H9 (cell line): Measurements from ENCODE around the gene TNIP2. TPM values are rescaled to one million over a fixed set of nuclear protein-coding genes. Genes with fewer than 3 reads are reported as not detected.

Source experiments
- DNase-seq: peaks from one replicate; pipeline ENCODE4 v3.0.0-alpha.2; 2017
- H2AFZ ChIP-seq: one replicate; pipeline ENCODE4 v1.6.1; 2013; ENCODE audit warnings: mild to moderate bottlenecking, low read length, control low read depth, moderate library complexity
- H2AK5ac ChIP-seq: 2 replicates; pipeline ENCODE4 v1.6.1; 2013; ENCODE audit warnings: low read length, control low read depth, mixed read lengths; ENCODE audit not compliant: insufficient read length
- H2BK120ac ChIP-seq: one replicate; pipeline ENCODE4 v1.6.1; 2013; ENCODE audit warnings: low read depth, mild to moderate bottlenecking, low read length, control low read depth, inconsistent platforms; ENCODE audit not compliant: poor library complexity, severe bottlenecking
- H2BK12ac ChIP-seq: 2 replicates; pipeline ENCODE4 v1.6.1; 2013; ENCODE audit warnings: low read length, control low read depth, mixed read lengths, low read depth; ENCODE audit not compliant: insufficient read length
- H2BK15ac ChIP-seq: 2 replicates; pipeline ENCODE4 v1.6.1; 2013; ENCODE audit warnings: low read depth, low read length, control low read depth
- H2BK20ac ChIP-seq: one replicate; pipeline ENCODE4 v1.6.1; 2013; ENCODE audit warnings: low read depth, mild to moderate bottlenecking, low read length, control low read depth, inconsistent platforms; ENCODE audit not compliant: poor library complexity, severe bottlenecking
- H2BK5ac ChIP-seq: 2 replicates; pipeline ENCODE4 v1.6.1; 2013; ENCODE audit warnings: low read length, control low read depth, mixed read lengths; ENCODE audit not compliant: insufficient read length
- H3K14ac ChIP-seq: 2 replicates; pipeline ENCODE4 v1.6.1; 2013; ENCODE audit warnings: low read length, control low read depth; ENCODE audit not compliant: insufficient read depth
- H3K18ac ChIP-seq: 2 replicates; pipeline ENCODE4 v1.6.1; 2013; ENCODE audit warnings: low read depth, mild to moderate bottlenecking, mixed read lengths, low read length, control low read depth; ENCODE audit not compliant: insufficient read length
- H3K23ac ChIP-seq: 2 replicates; pipeline ENCODE4 v1.6.1; 2013; ENCODE audit warnings: low read length, control low read depth, mixed read lengths, low read depth; ENCODE audit not compliant: insufficient read length
- H3K23me2 ChIP-seq: 2 replicates; pipeline ENCODE4 v1.6.1; 2013; ENCODE audit warnings: low read depth, mild to moderate bottlenecking, mixed read lengths, low read length, control low read depth; ENCODE audit not compliant: insufficient read length, poor library complexity, severe bottlenecking
- H3K27ac ChIP-seq: 2 replicates; pipeline ENCODE4 v1.5.1; 2013; ENCODE audit warnings: low read length, control low read depth, mixed read lengths, low read depth; ENCODE audit not compliant: insufficient read length
- H3K27me3 ChIP-seq: 2 replicates; pipeline ENCODE4 v1.6.1; 2013; ENCODE audit warnings: low read length, control low read depth, inconsistent platforms; ENCODE audit not compliant: insufficient read depth
- H3K4ac ChIP-seq: 2 replicates; pipeline ENCODE4 v1.6.1; 2013; ENCODE audit warnings: low read depth, mild to moderate bottlenecking, control low read depth, inconsistent platforms, low read length, moderate library complexity
- H3K4me1 ChIP-seq: 2 replicates; pipeline ENCODE4 v1.6.1; 2013; ENCODE audit warnings: low read length, control low read depth, inconsistent platforms; ENCODE audit not compliant: insufficient read depth
- H3K4me2 ChIP-seq: 2 replicates; pipeline ENCODE4 v1.6.1; 2013; ENCODE audit warnings: low read length, control low read depth, mixed read lengths; ENCODE audit not compliant: insufficient read length, insufficient read depth
- H3K56ac ChIP-seq: 2 replicates; pipeline ENCODE4 v1.6.1; 2013; ENCODE audit warnings: low read depth, mild to moderate bottlenecking, mixed read lengths, low read length, control low read depth; ENCODE audit not compliant: insufficient read length
- H3K79me1 ChIP-seq: 2 replicates; pipeline ENCODE4 v1.6.1; 2013; ENCODE audit warnings: low read depth, mild to moderate bottlenecking, moderate library complexity, low read length, control low read depth, inconsistent platforms; ENCODE audit not compliant: insufficient read depth, poor library complexity, severe bottlenecking
- H3K79me2 ChIP-seq: 2 replicates; pipeline ENCODE4 v1.6.1; 2013; ENCODE audit warnings: low read length, control low read depth, inconsistent platforms; ENCODE audit not compliant: insufficient read depth
- H3K9ac ChIP-seq: 2 replicates; pipeline ENCODE4 v1.6.1; 2013; ENCODE audit warnings: low read length, control low read depth, mixed read lengths; ENCODE audit not compliant: insufficient read length; ENCODE audit errors: extremely low read depth
- H3K9me3 ChIP-seq: one replicate; pipeline ENCODE4 v1.6.1; 2013; ENCODE audit warnings: low read depth, low read length, inconsistent platforms; ENCODE audit not compliant: control insufficient read depth
- H3T11ph ChIP-seq: one replicate; pipeline ENCODE4 v1.6.1; 2013; ENCODE audit warnings: mild to moderate bottlenecking, low read length, control low read depth, inconsistent platforms
- H4K20me1 ChIP-seq: one replicate; pipeline ENCODE4 v1.6.1; 2013; ENCODE audit not compliant: control insufficient read depth, insufficient read length, insufficient read depth
- H4K5ac ChIP-seq: 2 replicates; pipeline ENCODE4 v1.6.1; 2013; ENCODE audit warnings: low read depth, mild to moderate bottlenecking, mixed read lengths, low read length, control low read depth; ENCODE audit not compliant: insufficient read length
- H4K8ac ChIP-seq: replicated peaks from 2 replicates; pipeline ENCODE4 v1.6.1; 2013; ENCODE audit warnings: low read length, control low read depth, mixed read lengths, low read depth; ENCODE audit not compliant: insufficient read length
- H4K91ac ChIP-seq: 2 replicates; pipeline ENCODE4 v1.6.1; 2013; ENCODE audit warnings: low read depth, mild to moderate bottlenecking, moderate library complexity, mixed read lengths, low read length, control low read depth; ENCODE audit not compliant: insufficient read length
- H3K27ac Mint-ChIP-seq, 3 experiments: 2 replicates in 2 of 3; 3 replicates in 1 of 3; pipeline ENCODE4 v1.8.0; 2020 to 2021; ENCODE audit warnings: mixed read lengths in 3 of 3, mild to moderate bottlenecking in 1 of 3, moderate library complexity in 1 of 3
- H3K27me3 Mint-ChIP-seq: 2 replicates; pipeline ENCODE4 v1.8.0; 2021; ENCODE audit warnings: low read depth, mild to moderate bottlenecking, moderate library complexity, mixed read lengths
- H3K36me3 Mint-ChIP-seq, 3 experiments: 2 replicates in 2 of 3; 3 replicates in 1 of 3; pipeline ENCODE4 v1.8.0; 2020 to 2021; ENCODE audit warnings: low read depth in 3 of 3, mixed read lengths in 3 of 3; ENCODE audit not compliant: insufficient read depth in 1 of 3
- H3K4me1 Mint-ChIP-seq, 2 experiments: 2 replicates each; pipeline ENCODE4 v1.8.0; 2020; ENCODE audit warnings: mixed read lengths in 2 of 2
- H3K4me3 Mint-ChIP-seq, 2 experiments: 2 replicates in 1 of 2; 3 replicates in 1 of 2; pipeline ENCODE4 v1.8.0; 2020 to 2021; ENCODE audit warnings: mild to moderate bottlenecking in 2 of 2, mixed read lengths in 2 of 2, moderate library complexity in 1 of 2
- H3K9me3 Mint-ChIP-seq, 2 experiments: 2 replicates in 1 of 2; 3 replicates in 1 of 2; pipeline ENCODE4 v1.8.0; 2020; ENCODE audit warnings: mild to moderate bottlenecking in 2 of 2, mixed read lengths in 2 of 2, moderate library complexity in 1 of 2
- CTCF ChIP-seq: fragments of 200-600 bp; sonication (generic); conservative IDR thresholded peaks from 3 replicates; pipeline ENCODE4 v1.8.0; 2021; ENCODE audit warnings: antibody characterized with exemption, mild to moderate bottlenecking
- WGBS: extraction: QIAGEN DNeasy Blood & Tissue Kit; methylation state at CpG from one replicate; pipeline ENCODE4 v1.1.7; 2013; ENCODE audit warnings: missing lambda C conversion rate, low lambda C conversion rate, mixed read lengths; ENCODE audit not compliant: insufficient read length; ENCODE audit errors: extremely low coverage; 5-methylcytosine and 5-hydroxymethylcytosine counted together
- total RNA-seq: library from RNA; stranded (reverse); gene quantifications from 2 replicates; pipeline ENCODE4 v1.2.1, GENCODE V29; 2021

Gene TNIP2
- total RNA-seq, 1 experiment from 2014 or later: 44.7 TPM

GRCh38 chr4:2753436-2753835 lies 2.7 kb downstream of the TNIP2 start:
- no peak overlapping the region for H3T11ph ChIP-seq
- no peaks in the 10 kb centered on the region for H3K9me3 ChIP-seq
- H3K27me3 ChIP-seq: no peaks in the 10 kb centered on the region
- no peak overlapping the region for H3K4ac ChIP-seq
- H4K5ac ChIP-seq: no peak overlapping the region
- no peaks in the 10 kb centered on the region for H4K20me1 ChIP-seq
- no peak overlapping the region for H4K8ac ChIP-seq
- no peak overlapping the region for H2BK20ac ChIP-seq
- no peak overlapping the region for H3K4me2 ChIP-seq
- no peak overlapping the region for H2AK5ac ChIP-seq
- no CpG with 5 or more reads among the region's 4 CpGs for WGBS
- H4K91ac ChIP-seq: no peak overlapping the region
- Mint-ChIP-seq H3K4me3 (no peak overlapping the region), H3K27ac (no peak overlapping the region), H3K9me3 (no peaks in the 10 kb centered on the region), H3K27me3 (no peaks in the 10 kb centered on the region), H3K36me3 (peaks cover 0 to 4% (median 0%) of the 10 kb centered on the region in 3 experiments; a peak in 2 of 7 replicates), H3K4me1 (peaks cover 10 to 18% of the 10 kb centered on the region in 2 experiments)
- H3K23me2 ChIP-seq: peaks cover 4% of the 10 kb centered on the region
- H3K14ac ChIP-seq: no peak overlapping the region
- H2BK12ac ChIP-seq: no peak overlapping the region
- H3K27ac ChIP-seq: no peak overlapping the region
- no peak overlapping the region for H3K23ac ChIP-seq
- no peak for DNase-seq
- no peak overlapping the region for H2BK15ac ChIP-seq
- H2BK120ac ChIP-seq: no peak overlapping the region
- no peak for TF ChIP-seq CTCF
- H3K79me1 ChIP-seq: peaks cover 4% of the 10 kb centered on the region
- no peak overlapping the region for H2AFZ ChIP-seq
- H2BK5ac ChIP-seq: no peak overlapping the region
- H3K18ac ChIP-seq: no peak overlapping the region
- H3K56ac ChIP-seq: no peak overlapping the region
- H3K9ac ChIP-seq: no peak overlapping the region
- peaks cover 4% of the 10 kb centered on the region; the same call in 1 of the 2 replicates for H3K79me2 ChIP-seq
- H3K4me1 ChIP-seq: no peaks in the 10 kb centered on the region
